Tibial artery (tissue), 4 donors: ENCODE measurements around the gene BCL2.

Source experiments
- DNase-seq, 2 donors: peaks; one replicate each; pipeline ENCODE4 v3.0.0-alpha.2; 2019
- H3K27ac ChIP-seq, 2 donors: fragments of 200-600 bp; sonication (generic) in 1 of 2; 1 replicate in 1 of 2; 2 replicates in 1 of 2; pipeline ENCODE4 v1.5.1; 2018 to 2019; ENCODE audit warnings: mild to moderate bottlenecking in 1 of 2
- H3K27me3 ChIP-seq, 2 donors: fragments of 200-600 bp; sonication (generic) in 1 of 2; one replicate each; pipeline versions ENCODE4 v1.5.1 to v1.6.0; 2016 to 2019
- H3K36me3 ChIP-seq, 3 donors: fragments of 200-600 bp; sonication (generic) in 2 of 3; one replicate each; pipeline ENCODE4 v1.5.1; 2016 to 2019; ENCODE audit warnings: mild to moderate bottlenecking in 2 of 3
- H3K4me1 ChIP-seq, 4 donors: fragments of 200-600 bp; sonication (generic) in 2 of 4; 1 replicate in 3 of 4; 2 replicates in 1 of 4; pipeline ENCODE4 v1.5.1; 2016 to 2019
- H3K4me3 ChIP-seq, 2 donors: fragments of 200-600 bp; sonication (generic) in 1 of 2; 1 replicate in 1 of 2; 2 replicates in 1 of 2; pipeline ENCODE4 v1.5.1; 2018 to 2019; ENCODE audit warnings: mild to moderate bottlenecking in 2 of 2
- H3K9me3 ChIP-seq, 3 donors: fragments of 200-600 bp; sonication (generic) in 1 of 3; one replicate each; pipeline ENCODE4 v1.5.1; 2016 to 2019
- CTCF ChIP-seq, 2 experiments: fragments of 200-600 bp in 1 of 2; fragments of 450-650 bp in 1 of 2; IDR thresholded peaks; one replicate each; pipeline ENCODE4 v1.5.1; 2017 to 2019; ENCODE audit warnings: antibody characterized with exemption in 2 of 2, mild to moderate bottlenecking in 1 of 2, moderate library complexity in 1 of 2
- intact Hi-C: fragments of 100-400 bp; cut with DNase I; formaldehyde crosslinking; loops from one replicate; pipeline ENCODE4 v1.15.0; 2023; ENCODE audit warnings: low total_unique reads

Gene BCL2

DNA sequence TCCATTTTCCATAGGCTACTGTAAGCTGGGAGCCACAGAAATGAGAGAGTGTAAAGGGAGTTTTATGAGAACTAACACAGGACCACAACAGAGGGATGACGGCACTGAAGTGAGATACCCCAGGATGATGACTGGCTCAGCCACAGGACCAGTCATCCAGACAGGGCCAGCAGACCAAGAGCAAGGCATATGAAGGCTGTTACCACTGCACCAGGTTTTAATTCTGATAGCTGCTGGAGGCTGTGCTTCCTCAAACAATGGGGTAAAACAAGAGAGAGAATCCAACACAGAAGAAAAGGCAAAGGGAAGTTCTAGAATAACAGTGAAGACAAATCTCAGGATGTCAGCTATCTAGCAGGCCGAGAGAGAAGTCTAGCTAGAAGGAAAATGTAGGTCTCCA, 94.9 kb downstream of the BCL2 start:
- Histone ChIP-seq H3K27ac (no peak overlapping the region), H3K36me3 (no peaks in the 10 kb centered on the region), H3K4me1 (peaks cover 0 to 6% (median 2%) of the 10 kb centered on the region in 4 donors), H3K27me3 (no peaks in the 10 kb centered on the region), H3K9me3 (peaks cover 0 to 3% (median 0%) of the 10 kb centered on the region in 3 donors), H3K4me3 (no peak overlapping the region)
- intact Hi-C loops: no loop called here
- no peak for TF ChIP-seq CTCF (IDR thresholded peaks at IDR 0.05)
- DNase-seq: no peak

- intact Hi-C loops: no loop called here
- Histone ChIP-seq H3K27ac (no peak overlapping the region), H3K9me3 (peaks cover 0 to 3% (median 0%) of the 10 kb centered on the region in 3 donors), H3K4me1 (peaks cover 0 to 8% (median 2%) of the 10 kb centered on the region in 4 donors), H3K4me3 (no peak overlapping the region), H3K27me3 (no peaks in the 10 kb centered on the region), H3K36me3 (no peaks in the 10 kb centered on the region)
- no peak for DNase-seq
- no peak for TF ChIP-seq CTCF (IDR thresholded peaks at IDR 0.05)
These were observed 95.7 kb downstream of the BCL2 start for GRCh38 chr18:63223837-63224236.

- no peaks in the 10 kb centered on the region for H3K36me3 ChIP-seq
- intact Hi-C loops: no loop called here
- peaks cover 0 to 18% (median 8%) of the 10 kb centered on the region in 4 donors for H3K4me1 ChIP-seq
These were observed 98.7 kb downstream of the BCL2 start for GRCh38 chr18:63220903-63221302.

DNA sequence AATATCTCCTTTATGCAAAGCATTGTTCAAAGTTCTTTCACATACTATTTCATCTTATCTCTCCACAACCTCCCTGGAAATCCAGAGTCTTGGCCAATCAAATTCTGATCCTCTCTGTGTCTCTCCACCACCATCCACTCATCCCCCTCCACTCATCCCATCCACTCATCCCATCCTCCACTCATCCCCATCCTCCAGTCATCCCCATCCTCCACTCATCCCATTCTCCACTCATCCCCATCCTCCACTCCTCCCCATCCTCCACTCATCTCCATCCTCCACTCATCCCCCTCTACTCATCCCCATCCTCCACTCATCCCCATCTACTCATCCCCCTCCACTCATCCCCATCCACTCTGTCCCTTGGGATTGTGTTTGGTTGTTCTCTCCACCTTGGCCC, 101.1 kb downstream of the BCL2 start:
- H3K9me3 ChIP-seq: no peaks in the 10 kb centered on the region
- intact Hi-C loops: no loop called here
- peaks cover 0 to 18% (median 6%) of the 10 kb centered on the region in 4 donors for H3K4me1 ChIP-seq
- no peak overlapping the region for H3K4me3 ChIP-seq
- H3K27ac ChIP-seq: no peak overlapping the region
- no peaks in the 10 kb centered on the region for H3K36me3 ChIP-seq
- no peak for DNase-seq
- H3K27me3 ChIP-seq: no peaks in the 10 kb centered on the region
- no peak for TF ChIP-seq CTCF (IDR thresholded peaks at IDR 0.05)

More at GRCh38 chr18:63220903-63221302, 98.7 kb downstream of the BCL2 start:
- no peak overlapping the region for H3K4me3 ChIP-seq
- peaks cover 0 to 3% (median 0%) of the 10 kb centered on the region in 3 donors for H3K9me3 ChIP-seq
- H3K27ac ChIP-seq: no peak overlapping the region
- TF ChIP-seq CTCF (IDR thresholded peaks at IDR 0.05): no peak
- DNase-seq: no peak
- no peaks in the 10 kb centered on the region for H3K27me3 ChIP-seq

DNA sequence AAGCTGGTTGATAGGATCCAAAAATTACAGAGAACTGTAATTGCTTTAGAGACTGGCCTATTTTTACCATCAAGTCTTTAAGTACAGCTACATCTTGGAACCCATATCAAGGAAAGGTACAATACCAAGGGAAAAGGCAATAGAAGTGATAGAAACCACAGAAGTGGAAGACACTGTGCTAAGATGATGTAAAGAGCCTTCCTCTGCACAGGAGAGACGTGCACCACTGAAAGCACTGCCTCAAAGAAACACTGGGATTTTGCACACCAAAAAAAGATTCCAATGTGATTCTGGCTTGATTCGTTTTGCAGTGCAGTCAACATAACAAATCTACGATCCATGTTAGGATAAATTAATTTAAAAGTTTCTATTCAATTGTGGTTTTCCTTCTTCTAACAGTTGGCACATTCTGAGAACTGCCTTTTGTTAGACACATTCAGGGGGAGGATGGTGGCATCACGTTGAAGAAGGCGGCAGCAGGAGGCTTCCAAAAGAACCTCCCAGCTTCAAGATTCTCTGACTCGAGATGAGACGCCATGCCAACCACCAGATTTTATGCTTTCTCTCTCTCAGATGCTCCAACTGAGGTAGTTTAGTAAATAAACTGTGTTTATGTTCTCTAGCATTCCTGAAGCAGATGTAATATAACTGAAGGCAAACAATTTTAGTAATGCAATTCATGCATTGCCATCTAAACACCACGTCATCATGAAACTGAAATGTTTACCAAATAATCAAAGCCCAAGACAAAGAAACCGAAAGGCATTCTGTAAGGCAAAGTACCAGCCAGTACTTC, 102.9 kb downstream of the BCL2 start:
- no peak for TF ChIP-seq CTCF (IDR thresholded peaks at IDR 0.05)
- intact Hi-C loops: no loop called here
- no peak overlapping the region for H3K4me3 ChIP-seq

More for the DNA sequence above, 102.9 kb downstream of the BCL2 start:
- H3K9me3 ChIP-seq: no peaks in the 10 kb centered on the region
- no peaks in the 10 kb centered on the region for H3K36me3 ChIP-seq
- no peak for DNase-seq
- H3K27me3 ChIP-seq: no peaks in the 10 kb centered on the region
- H3K27ac ChIP-seq: no peak overlapping the region
- peaks cover 0 to 18% (median 6%) of the 10 kb centered on the region in 4 donors for H3K4me1 ChIP-seq
